B cell (primary cell): ENCODE results near the gene STAT4. TPM values are rescaled to one million over a fixed set of nuclear protein-coding genes. Genes with fewer than 3 reads are reported as not detected.

Source experiments
- ATAC-seq: fragments of 200-7000 bp; cut with Tn5 transposase; one replicate; pipeline ENCODE4 v1.10.0; 2021; ENCODE audit warnings: low read depth, mild to moderate bottlenecking, moderate number of reproducible peaks, moderate library complexity
- CTCF ChIA-PET: fragments of 350-600 bp; sonication (Branson Sonifier 250); formaldehyde crosslinking; loops from one replicate; lab custom pipeline; 2021; ENCODE audit warnings: antibody characterized with exemption, inconsistent platforms; lab: Charles Lee
- POLR2A ChIA-PET: fragments of 350-600 bp; sonication (Branson Sonifier 250); formaldehyde crosslinking; loops from one replicate; lab custom pipeline; 2021; ENCODE audit warnings: antibody characterized with exemption; lab: Charles Lee
- DNase-seq: peaks from one replicate; pipeline ENCODE4 v3.0.0; 2013
- H2AFZ ChIP-seq: 2 replicates; pipeline ENCODE4 v1.6.1; 2012; ENCODE audit warnings: mild to moderate bottlenecking, low read depth, low read length; ENCODE audit not compliant: insufficient read depth, poor library complexity, severe bottlenecking
- H3K27ac ChIP-seq, 2 donors: 1 replicate in 1 of 2; 2 replicates in 1 of 2; pipeline ENCODE4 v1.5.1; 2012 to 2013; ENCODE audit warnings: low read length in 2 of 2, mild to moderate bottlenecking in 2 of 2, moderate library complexity in 1 of 2
- H3K27me3 ChIP-seq, 4 experiments: fragments of 200-600 bp in 1 of 4; sonication (generic) in 1 of 4; replicated peaks in 1 of 4; 1 replicate in 2 of 4; 2 replicates in 2 of 4; pipeline versions ENCODE4 v1.6.1 to v1.7.0; 2013 to 2016; ENCODE audit warnings: low read length in 3 of 4, mild to moderate bottlenecking in 2 of 4, mixed read lengths in 1 of 4, moderate library complexity in 1 of 4; ENCODE audit not compliant: insufficient read depth in 4 of 4, control insufficient read depth in 3 of 4; ENCODE audit errors: control extremely low read depth in 1 of 4
- H3K36me3 ChIP-seq, 2 experiments: replicated peaks in 1 of 2; 1 replicate in 1 of 2; 2 replicates in 1 of 2; pipeline versions ENCODE4 v1.6.1 to v1.7.1; 2013; ENCODE audit warnings: low read length in 1 of 2; ENCODE audit not compliant: insufficient read depth in 2 of 2, control insufficient read depth in 1 of 2; ENCODE audit errors: control extremely low read depth in 1 of 2, extremely low read depth in 1 of 2
- H3K4me1 ChIP-seq, 2 donors: fragments of 200-600 bp in 1 of 2; sonication (generic) in 1 of 2; 1 replicate in 1 of 2; 2 replicates in 1 of 2; pipeline versions ENCODE4 v1.5.1 to v1.6.1; 2013 to 2017; ENCODE audit warnings: low read length in 2 of 2; ENCODE audit not compliant: control insufficient read depth in 2 of 2, insufficient read depth in 2 of 2
- H3K4me2 ChIP-seq: replicated peaks from 2 replicates; pipeline ENCODE3; 2012; ENCODE audit warnings: mild to moderate bottlenecking, low read depth, low read length; ENCODE audit not compliant: poor library complexity, severe bottlenecking
- H3K4me3 ChIP-seq, 5 experiments: fragments of 200-600 bp in 1 of 5; sonication (generic) in 1 of 5; 1 replicate in 3 of 5; 2 replicates in 2 of 5; pipeline versions ENCODE4 v1.5.1 to v1.7.0; 2011 to 2016; ENCODE audit warnings: low read length in 4 of 5, mild to moderate bottlenecking in 4 of 5, low read depth in 2 of 5, control low read depth in 1 of 5, moderate library complexity in 1 of 5; ENCODE audit not compliant: insufficient read depth in 1 of 5; ENCODE audit errors: control extremely low read depth in 1 of 5, extremely low read depth in 1 of 5
- H3K79me2 ChIP-seq: fragments of 200-600 bp; sonication (generic); one replicate; pipeline ENCODE4 v1.6.0; 2016; ENCODE audit warnings: low read length; ENCODE audit not compliant: control insufficient read depth, insufficient read depth
- H3K9ac ChIP-seq: fragments of 200-600 bp; sonication (generic); 2 replicates; pipeline ENCODE4 v1.6.1; 2017; ENCODE audit warnings: mild to moderate bottlenecking, low read length, moderate library complexity
- H3K9me3 ChIP-seq, 3 donors: one replicate each; pipeline versions ENCODE4 v1.6.1 to v1.7.1; 2013; ENCODE audit warnings: low read length in 2 of 3; ENCODE audit not compliant: control insufficient read depth in 2 of 3, insufficient read depth in 1 of 3; ENCODE audit errors: control extremely low read depth in 1 of 3
- H4K20me1 ChIP-seq: 2 replicates; pipeline ENCODE4 v1.6.0; 2012; ENCODE audit warnings: mild to moderate bottlenecking, low read length; ENCODE audit not compliant: insufficient read depth, control insufficient read depth, poor library complexity, severe bottlenecking
- H3K27ac Mint-ChIP-seq: one replicate; pipeline ENCODE4 v1.8.0; 2021; ENCODE audit warnings: mixed read lengths
- H3K27me3 Mint-ChIP-seq: one replicate; pipeline ENCODE4 v1.8.0; 2021; ENCODE audit warnings: mixed read lengths
- H3K4me1 Mint-ChIP-seq: one replicate; pipeline ENCODE4 v1.8.0; 2021; ENCODE audit warnings: mixed read lengths
- H3K4me3 Mint-ChIP-seq: one replicate; pipeline ENCODE4 v1.8.0; 2021; ENCODE audit warnings: mixed read lengths
- H3K9me3 Mint-ChIP-seq: one replicate; pipeline ENCODE4 v1.8.0; 2022; ENCODE audit warnings: mixed read lengths; ENCODE audit not compliant: insufficient read depth
- CTCF ChIP-seq: fragments of 200-600 bp; IDR thresholded peaks from one replicate; pipeline ENCODE4 v1.8.0; 2022; ENCODE audit warnings: antibody characterized with exemption, mild to moderate bottlenecking
- EZH2 ChIP-seq: IDR thresholded peaks from 2 replicates; pipeline ENCODE4 v1.6.1; 2012; ENCODE audit warnings: borderline replicate concordance, low read depth, mild to moderate bottlenecking, moderate library complexity, low read length; ENCODE audit not compliant: insufficient read depth, poor library complexity, severe bottlenecking
- WGBS: methylation state at CpG from one replicate; pipeline ENCODE4 v1.1.5; 2013; ENCODE audit warnings: missing lambda C conversion rate; ENCODE audit not compliant: insufficient coverage; 5-methylcytosine and 5-hydroxymethylcytosine counted together
- intact Hi-C: fragments of 100-400 bp; cut with micrococcal nuclease; formaldehyde crosslinking; loops from one replicate; pipeline ENCODE4 v1.10.0; 2022
- polyA plus RNA-seq: library from polyadenylated mRNA; depleted of rRNA; stranded (reverse); fragments of >200 nt; gene quantifications from 2 replicates; pipeline ENCODE4 v1.2.3, GENCODE V29; 2012
- total RNA-seq, 2 donors: library from RNA; stranded (reverse); fragments of 120-200 nt in 1 of 2; gene quantifications; 1 replicate in 1 of 2; 2 replicates in 1 of 2; pipeline versions ENCODE4 v1.2.3 to v1.2.4, GENCODE V29; 2013 to 2022

The STAT4 gene
- total and polyA plus RNA-seq, 2 donors (not counting 1 experiment from before 2014, with no cell fraction given), result 2.0 to 62.1 TPM

GRCh38 chr2:191114403-191114886 is 36.3 kb downstream of the STAT4 start:
- ATAC-seq, result peak; percentile 17
- Mint-ChIP-seq H3K4me1 (peaks cover 13% of the 10 kb centered on the region), H3K27me3 (peaks cover 2% of the 10 kb centered on the region), H3K27ac (peak overlapping the region; percentile 48), H3K9me3 (no peaks in the 10 kb centered on the region), H3K4me3 (peak overlapping the region; percentile 76)
- Histone ChIP-seq H3K27me3 (no peaks in the 10 kb centered on the region), H3K9me3 (no peaks in the 10 kb centered on the region), H3K79me2 (no peaks in the 10 kb centered on the region), H3K9ac (no peak overlapping the region), H3K36me3 (no peaks in the 10 kb centered on the region), H2AFZ (peak overlapping the region; percentile 31), H4K20me1 (no peaks in the 10 kb centered on the region), H3K4me2 (peak overlapping the region; percentile 36), H3K4me3 (peak overlapping the region in 1 of 5 experiments; percentile 11), H3K27ac (no peak overlapping the region), H3K4me1 (peaks cover 4 to 5% of the 10 kb centered on the region in 2 donors)
- 17% methylated on average over 3 of the region's 6 CpGs for WGBS
- intact Hi-C loops, result no loop called here
- DNase-seq, result peak; percentile 28
- POLR2A ChIA-PET, result no interaction called here
- CTCF ChIA-PET, result interaction anchor here (0.6 to 1.2 kb wide), 3 partner anchors 41 to 62 kb away, joined by 3 to 4 read pairs (median 3); no protein-coding TSS in a partner anchor
- TF ChIP-seq EZH2, result no peak
- TF ChIP-seq CTCF, result no peak

- Histone ChIP-seq H3K4me3 (no peak overlapping the region), H3K9me3 (no peaks in the 10 kb centered on the region), H3K36me3 (no peaks in the 10 kb centered on the region), H3K79me2 (no peaks in the 10 kb centered on the region), H3K27me3 (no peaks in the 10 kb centered on the region), H4K20me1 (no peaks in the 10 kb centered on the region), H2AFZ (no peak overlapping the region), H3K27ac (no peak overlapping the region), H3K4me2 (peak overlapping the region; percentile 36), H3K9ac (no peak overlapping the region), H3K4me1 (peaks cover 4 to 5% of the 10 kb centered on the region in 2 donors)
- no peak for TF ChIP-seq EZH2
- no peak for TF ChIP-seq CTCF
- ATAC-seq (no peak), DNase-seq (no peak)
- Mint-ChIP-seq H3K4me1 (peaks cover 13% of the 10 kb centered on the region), H3K27me3 (peaks cover 2% of the 10 kb centered on the region), H3K27ac (no peak overlapping the region), H3K4me3 (no peak overlapping the region), H3K9me3 (no peaks in the 10 kb centered on the region)
- CTCF ChIA-PET, result interaction anchor here (1.1 kb wide), 1 partner anchor 61 kb away, joined by 3 read pairs; no protein-coding TSS in a partner anchor
- POLR2A ChIA-PET, result no interaction called here
- WGBS, result no CpG with 5 or more reads among the region's 1 CpG
- intact Hi-C loops, result no loop called here
Observed at GRCh38 chr2:191113761-191114160, 37.0 kb downstream of the STAT4 start.
